ENCODE results near the gene NUP214.

NUP214 gene

DNA sequence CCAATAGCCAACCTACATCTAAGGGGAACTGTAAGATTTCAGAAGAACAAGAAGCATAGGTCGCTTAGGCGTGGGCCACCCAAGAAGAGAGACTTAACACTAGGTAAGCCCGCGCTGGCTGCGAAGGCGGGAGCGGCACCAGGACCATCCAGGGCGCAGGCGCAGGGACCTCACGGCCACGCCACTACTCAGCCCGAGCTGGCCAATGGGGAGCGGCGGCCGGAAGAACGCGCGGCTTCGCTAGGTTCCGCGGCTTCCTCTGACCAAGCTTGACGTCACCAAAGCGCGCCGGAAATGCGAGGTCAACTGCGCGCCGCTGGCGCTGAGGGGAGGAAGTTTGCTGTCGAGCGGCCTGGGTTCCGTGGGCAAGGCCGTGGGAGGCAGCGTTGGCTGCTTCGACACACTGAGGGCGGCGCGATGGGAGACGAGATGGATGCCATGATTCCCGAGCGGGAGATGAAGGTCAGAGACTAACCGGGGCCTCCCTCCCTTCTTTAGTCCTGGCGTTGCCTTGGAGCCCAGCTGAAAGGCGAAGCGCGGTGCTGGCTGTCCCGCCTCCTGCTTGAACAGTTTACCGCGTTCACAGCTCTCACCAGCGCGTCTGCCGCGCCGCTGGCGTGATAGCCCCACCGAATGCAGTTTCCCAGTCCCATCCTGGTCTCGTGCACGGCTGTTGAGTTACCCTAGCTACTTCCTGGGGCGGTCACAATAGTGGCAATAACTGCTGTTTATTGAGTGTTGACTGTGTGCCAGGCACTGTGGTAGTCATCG, at the start of gene NUP214:
Gene NUP214, plus strand, starts transcription at position 299 of the 771 bp plus-strand sequence. Its CDS starts 119 bp downstream, at position 418.
- DNase-seq: peak; percentile 100

- DNase-seq: no peak
Observed at GRCh38 chr9:131076347-131077195, 48.8 kb upstream of the NUP214 start.

GRCh38 chr9:131078427-131079366, 46.7 kb upstream of the NUP214 start:
- DNase-seq: no peak

DNA sequence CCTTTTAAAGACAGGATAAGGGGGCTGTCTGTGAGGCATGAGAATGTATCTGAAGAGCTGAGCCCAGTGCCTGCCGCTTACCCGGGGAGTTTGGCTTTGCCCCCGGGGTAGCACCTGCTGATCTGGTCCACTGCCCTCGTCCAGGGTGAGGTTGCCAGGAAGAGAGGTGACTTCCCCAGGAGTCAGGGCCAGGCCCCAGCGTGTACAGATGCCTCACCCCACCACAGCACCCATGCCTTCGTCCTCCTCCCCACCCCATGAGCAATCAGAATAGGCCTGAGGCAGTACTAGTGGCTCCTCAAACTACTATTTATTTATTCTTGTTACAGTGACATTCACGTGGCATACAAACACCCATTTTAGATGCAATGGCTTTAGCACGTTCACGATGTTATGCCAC, 44.8 kb upstream of the NUP214 start:
- no peak for DNase-seq

DNA sequence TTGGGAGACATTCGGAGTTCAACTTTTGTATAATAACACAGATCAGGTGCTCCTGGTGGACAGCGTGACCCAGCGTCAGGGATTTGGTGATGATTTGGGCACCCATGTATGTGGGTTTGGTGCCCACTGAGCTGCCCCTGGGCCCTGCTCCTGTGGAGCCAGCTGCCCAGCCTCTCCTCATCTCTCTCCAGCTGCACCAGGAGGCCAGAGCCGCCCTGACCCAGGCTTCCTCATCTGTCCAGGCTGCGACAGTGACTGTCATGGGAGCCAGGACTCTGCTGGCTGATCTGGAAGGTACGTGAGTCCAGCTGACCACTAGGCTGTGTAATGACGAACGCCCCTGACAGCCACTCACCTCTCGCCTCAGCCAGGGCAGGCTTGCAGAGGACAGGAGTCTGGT, 43.5 kb upstream of the NUP214 start:
- DNase-seq: no peak

GRCh38 chr9:131082774-131083512, 42.4 kb upstream of the NUP214 start:
- no peak for DNase-seq

DNA sequence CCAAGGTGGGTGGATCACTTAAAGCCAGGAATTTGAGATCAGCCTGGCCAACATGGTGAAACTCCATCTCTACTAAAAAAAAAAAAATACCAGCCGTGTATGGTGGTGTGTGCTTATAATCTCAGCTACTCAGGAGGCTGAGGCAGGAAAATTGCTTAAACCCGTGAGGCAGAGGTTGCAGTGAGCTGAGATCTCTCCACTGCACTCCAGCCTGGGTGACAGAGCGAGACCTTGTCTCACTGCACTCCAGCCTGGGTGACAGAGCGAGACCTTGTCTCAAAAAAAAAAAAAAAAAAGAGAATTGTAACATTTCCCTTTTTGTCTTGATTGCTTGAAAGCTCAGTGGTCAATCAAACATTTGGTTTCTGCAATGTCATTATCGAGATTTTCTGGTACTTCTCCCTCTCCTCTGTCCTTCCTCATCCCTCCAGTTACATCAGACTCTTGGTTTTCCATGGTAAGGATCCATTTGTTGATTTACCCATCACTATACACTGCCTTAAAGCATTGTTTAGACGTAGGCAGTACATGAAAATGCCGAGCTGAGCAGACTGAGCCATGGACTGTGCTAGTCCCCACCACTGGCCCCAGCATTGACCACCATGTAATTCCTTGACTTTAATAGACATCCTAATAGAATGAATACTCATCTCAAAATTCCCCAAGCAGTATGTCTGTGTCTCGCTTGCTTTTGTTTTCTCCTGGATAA, 40.6 kb upstream of the NUP214 start:
- DNase-seq: no peak

DNA sequence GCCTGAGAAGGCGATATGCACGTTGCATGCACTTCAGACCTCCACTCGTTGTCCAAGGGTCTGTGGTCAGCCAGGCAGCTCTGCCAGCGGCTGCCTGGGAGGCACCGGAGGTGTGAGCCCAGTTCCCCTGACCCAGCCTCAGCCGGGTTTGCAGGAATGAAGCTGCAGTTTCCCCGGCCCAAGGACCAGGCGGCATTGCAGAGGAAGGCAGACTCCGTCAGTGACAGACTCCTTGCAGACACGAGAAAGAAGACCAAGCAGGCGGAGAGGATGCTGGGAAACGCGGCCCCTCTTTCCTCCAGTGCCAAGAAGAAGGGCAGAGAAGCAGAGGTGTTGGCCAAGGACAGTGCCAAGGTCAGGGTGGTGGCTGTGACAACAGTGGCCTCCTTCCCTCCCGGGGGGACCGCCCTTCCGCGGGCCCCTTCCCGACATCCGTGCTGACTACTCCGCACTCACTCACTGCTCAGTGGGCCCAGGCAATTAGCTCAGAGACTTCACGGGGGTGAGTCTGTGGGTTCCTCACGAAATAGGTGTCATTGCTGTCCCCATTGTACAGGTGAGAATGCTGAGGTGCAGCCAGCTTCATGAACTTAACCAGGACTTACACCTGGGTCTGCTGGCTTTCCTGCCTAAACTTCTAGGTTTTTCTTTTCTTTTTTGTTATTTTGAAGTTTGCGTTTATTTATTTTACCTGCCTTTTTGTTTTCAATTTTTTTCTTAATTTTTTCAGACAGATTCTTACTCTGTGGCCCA, 39.8 kb upstream of the NUP214 start:
- DNase-seq: no peak

DNA sequence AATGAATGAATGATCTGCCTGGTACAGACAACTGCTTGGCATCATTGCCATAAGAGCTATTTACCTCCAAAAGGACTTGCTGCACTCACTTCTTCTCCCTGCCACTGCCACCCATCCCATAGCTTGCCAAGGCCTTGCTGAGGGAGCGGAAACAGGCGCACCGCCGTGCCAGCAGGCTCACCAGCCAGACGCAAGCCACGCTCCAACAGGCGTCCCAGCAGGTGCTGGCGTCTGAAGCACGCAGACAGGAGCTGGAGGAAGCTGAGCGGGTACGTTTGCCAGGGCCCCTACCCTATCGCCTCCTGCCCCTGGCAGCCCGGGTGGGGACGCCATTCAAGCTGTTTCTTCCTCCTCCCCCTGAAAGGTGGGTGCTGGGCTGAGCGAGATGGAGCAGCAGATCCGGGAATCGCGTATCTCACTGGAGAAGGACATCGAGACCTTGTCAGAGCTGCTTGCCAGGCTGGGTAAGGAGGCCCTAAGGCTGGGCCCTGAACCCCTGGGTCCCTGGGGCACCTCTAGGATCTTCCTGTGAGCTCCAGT, 38.0 kb upstream of the NUP214 start:
- no peak for DNase-seq

- DNase-seq: no peak
Observed at GRCh38 chr9:131090025-131090787, 35.2 kb upstream of the NUP214 start.

- no peak for DNase-seq
Observed at GRCh38 chr9:131091352-131091992, 33.9 kb upstream of the NUP214 start.

DNA sequence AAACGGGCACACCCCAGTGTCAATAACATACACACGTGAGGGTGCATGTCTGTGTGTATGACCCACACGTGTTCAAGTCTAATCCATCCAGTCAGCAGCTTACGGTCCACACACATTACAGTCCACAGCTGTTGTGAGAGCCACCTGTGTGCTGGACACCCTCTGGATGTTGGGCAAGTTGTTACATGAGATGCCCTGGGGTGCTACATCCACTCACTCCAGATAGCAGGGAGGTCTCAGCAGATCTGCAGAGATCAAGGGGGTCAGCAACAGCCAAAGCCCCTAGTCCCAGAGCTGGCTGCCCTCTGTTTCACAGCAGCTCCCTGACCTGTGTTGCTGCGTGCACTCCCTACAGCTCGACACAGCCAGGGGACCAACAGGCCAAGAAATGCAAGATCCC, 33.4 kb upstream of the NUP214 start:
- DNase-seq: no peak

- DNase-seq: no peak
Observed at GRCh38 chr9:131092548-131093440, 32.6 kb upstream of the NUP214 start.

- no peak for DNase-seq
Observed at GRCh38 chr9:131094015-131094414, 31.4 kb upstream of the NUP214 start.

DNA sequence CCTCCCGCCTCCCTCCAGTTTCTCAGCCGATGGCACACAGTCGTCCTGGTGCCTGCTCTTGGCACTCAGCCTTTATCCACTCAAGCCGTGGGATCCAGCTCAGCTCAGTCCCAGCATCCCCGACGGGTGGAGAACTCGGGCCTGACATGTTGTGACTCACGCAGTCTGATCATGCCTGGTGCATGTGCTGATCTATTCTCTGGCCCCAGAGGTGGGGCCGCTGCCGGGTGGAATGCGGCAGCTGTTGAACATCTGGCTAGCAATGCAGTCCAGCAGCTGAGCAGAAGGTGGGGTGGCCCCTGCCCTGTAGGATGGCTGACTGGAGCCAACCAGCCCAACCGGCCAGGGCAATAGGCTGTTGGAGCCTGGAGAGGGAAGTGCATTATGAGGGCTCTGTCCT, 30.8 kb upstream of the NUP214 start:
- no peak for DNase-seq

DNA sequence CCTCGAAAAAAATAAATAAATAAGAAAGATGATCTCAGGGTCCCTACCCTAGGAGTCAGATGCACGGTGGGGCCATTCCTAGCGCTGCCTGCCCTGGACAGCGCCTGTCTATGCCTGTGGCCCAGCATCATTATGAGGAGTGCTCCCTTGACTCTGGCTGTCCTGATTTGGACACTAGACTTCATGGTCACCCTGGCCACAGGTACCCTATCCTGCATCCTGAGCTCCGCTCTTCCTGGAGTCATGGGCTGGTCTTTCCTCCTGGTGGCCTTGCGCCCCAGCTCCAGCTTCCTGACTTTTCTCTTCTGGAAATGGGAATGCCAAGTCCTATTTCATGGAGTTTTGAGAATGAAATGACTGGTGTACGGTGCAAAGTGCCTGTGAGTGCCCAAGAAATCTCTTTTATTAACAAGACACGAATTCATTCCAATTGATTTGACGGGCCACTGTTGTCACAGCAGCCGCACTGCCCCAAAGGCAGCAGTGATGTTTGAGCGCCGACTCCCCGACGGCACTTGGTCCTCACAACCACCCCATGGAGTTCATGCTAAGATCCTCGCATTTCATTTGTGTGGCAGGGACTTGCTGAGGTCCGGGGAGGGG, 29.6 kb upstream of the NUP214 start:
- DNase-seq: no peak

- DNase-seq: no peak
Observed at GRCh38 chr9:131096269-131097125, 28.9 kb upstream of the NUP214 start, which contains the start of gene AIF1L. Gene AIF1L (plus strand): TSS chr9:131096531. CDS start chr9:131096630, 99 bp downstream.

All from activated T-cell treated with anti-CD3 and anti-CD28 coated beads, Interleukin-2, amount 50 U/mL, for 1 hour (primary cell).